Right renal pelvis (tissue), 4 donors: ENCODE measurements around the gene ZBTB20. TPM values are rescaled to one million over a fixed set of nuclear protein-coding genes. Genes with fewer than 3 reads are reported as not detected.

ENCODE experiments used
- DNase-seq, 4 donors: peaks; one replicate each; pipeline ENCODE4 v3.0.0-alpha.2; 2013; ENCODE audit warnings: low read depth in 4 of 4, low spot score in 3 of 4, missing footprints in 1 of 4
- polyA plus RNA-seq, 4 donors: library from polyadenylated mRNA; unstranded; fragments of 120-200 nt; gene quantifications; one replicate each; pipeline ENCODE4 v1.2.1, GENCODE V29; 2013; ENCODE audit not compliant: insufficient read length in 4 of 4

The ZBTB20 gene
- polyA plus RNA-seq, 4 donors = 4.5 to 5.3 (median 4.9) TPM

GRCh38 chr3:114290911-114291901 lies 855.9 kb downstream of the ZBTB20 start:
- DNase-seq = peak in 2 of 4 donors; percentile 8 to 12

GRCh38 chr3:114286266-114286665 lies 860.8 kb downstream of the ZBTB20 start:
- no peak for DNase-seq

GRCh38 chr3:114285648-114286230 lies 861.3 kb downstream of the ZBTB20 start:
- no peak for DNase-seq

GRCh38 chr3:114284644-114285043 lies 862.4 kb downstream of the ZBTB20 start:
- DNase-seq = no peak
